NCI-H526 (cell line): ENCODE data around the gene EFNA3.
"Not testable (repeated sequence)": the region's sequence is repeated elsewhere in the genome, so short reads cannot be mapped to it uniquely, and the experiment has no call there.

ENCODE experiments used
- DNase-seq, 2 experiments: peaks; one replicate each; lab custom pipeline; 2025; lab: John Stamatoyannopoulos, UW

The EFNA3 gene

GRCh38 chr1:155110826-155111225 lies 32.2 kb downstream of the EFNA3 start:
- no peak for DNase-seq

- DNase-seq, result peak in 1 of 2 experiments; percentile 46
These were observed 34.9 kb downstream of the EFNA3 start for GRCh38 chr1:155113450-155113980.

GRCh38 chr1:155116113-155116764 lies 37.6 kb downstream of the EFNA3 start:
- no peak for DNase-seq

GRCh38 chr1:155117610-155118009 lies 39.0 kb downstream of the EFNA3 start:
- DNase-seq, result peak; percentile 97 to 98

GRCh38 chr1:155118090-155118489 lies 39.5 kb downstream of the EFNA3 start:
- DNase-seq, result not testable (repeated sequence)

- no peak for DNase-seq
These were observed 41.6 kb downstream of the EFNA3 start for GRCh38 chr1:155120253-155120652.

- no peak for DNase-seq
These were observed 42.6 kb downstream of the EFNA3 start for GRCh38 chr1:155121249-155121648.

DNA sequence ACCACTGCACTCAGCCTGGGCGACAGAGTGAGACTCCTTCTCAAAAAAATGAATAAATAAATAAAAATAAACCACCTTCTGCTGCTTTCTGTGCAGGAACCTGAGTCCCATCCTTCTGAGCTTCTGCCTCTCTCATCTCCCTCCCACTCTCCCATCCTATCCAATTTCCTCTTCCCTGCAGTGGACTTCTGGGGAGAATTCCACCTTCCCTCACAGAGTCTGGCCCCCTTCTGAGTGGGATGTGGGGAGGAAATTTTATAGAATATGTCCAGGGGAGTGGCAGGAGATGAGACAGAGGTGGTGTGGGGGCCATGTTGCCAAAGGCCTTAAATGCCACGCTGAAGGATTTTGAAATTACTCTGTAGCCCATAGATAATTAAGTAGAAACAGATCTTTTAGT lies 43.7 kb downstream of the EFNA3 start:
- no peak for DNase-seq

GRCh38 chr1:155123801-155124200 lies 45.2 kb downstream of the EFNA3 start:
- DNase-seq, result no peak

DNA sequence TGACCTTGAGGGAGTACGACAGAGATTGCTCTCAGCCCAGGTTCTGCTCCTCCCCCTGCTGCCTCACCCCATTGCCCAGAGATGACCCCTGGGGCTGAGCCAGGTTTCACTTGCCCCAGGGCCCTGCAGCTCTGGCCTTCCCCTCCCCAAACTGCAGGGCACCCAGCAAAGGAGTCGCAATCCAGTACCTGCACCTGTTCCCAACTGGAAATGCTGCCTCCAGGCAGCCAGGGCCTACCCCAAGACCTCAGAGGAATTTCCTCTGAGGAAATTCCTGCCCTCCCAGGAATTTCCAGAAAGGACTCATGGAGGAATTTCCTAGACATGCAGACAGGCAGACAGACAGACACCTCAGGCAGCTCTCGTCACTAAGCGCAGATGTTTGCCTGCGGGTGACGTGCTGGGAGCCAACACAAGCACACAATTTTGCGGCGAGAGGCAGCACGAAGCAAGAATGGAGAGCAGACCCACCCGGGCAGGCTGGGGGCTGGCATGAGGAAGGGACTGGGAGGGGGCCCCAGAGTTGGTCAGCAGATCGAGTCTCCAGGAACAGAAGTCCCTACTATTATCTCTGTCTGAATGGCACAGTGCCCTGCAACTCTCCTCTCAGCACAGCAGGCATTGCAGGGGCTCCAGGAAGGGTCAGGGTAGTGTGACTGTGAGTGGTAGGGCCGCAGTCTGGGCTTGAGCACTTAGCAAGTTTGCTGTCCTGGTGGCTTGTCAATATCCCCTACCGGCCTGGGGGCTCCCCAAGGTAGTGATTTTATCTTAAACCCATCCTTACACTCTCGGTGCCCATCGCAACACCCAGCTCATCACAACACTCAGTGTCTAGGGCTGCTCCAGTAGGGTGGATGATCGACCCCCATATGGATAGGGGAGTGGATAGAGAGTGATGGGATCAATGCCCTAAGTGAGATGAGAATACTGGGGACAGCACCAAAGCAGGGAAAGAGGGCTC lies 46.1 kb downstream of the EFNA3 start:
- DNase-seq, result peak in 1 of 2 experiments; percentile 60

DNA sequence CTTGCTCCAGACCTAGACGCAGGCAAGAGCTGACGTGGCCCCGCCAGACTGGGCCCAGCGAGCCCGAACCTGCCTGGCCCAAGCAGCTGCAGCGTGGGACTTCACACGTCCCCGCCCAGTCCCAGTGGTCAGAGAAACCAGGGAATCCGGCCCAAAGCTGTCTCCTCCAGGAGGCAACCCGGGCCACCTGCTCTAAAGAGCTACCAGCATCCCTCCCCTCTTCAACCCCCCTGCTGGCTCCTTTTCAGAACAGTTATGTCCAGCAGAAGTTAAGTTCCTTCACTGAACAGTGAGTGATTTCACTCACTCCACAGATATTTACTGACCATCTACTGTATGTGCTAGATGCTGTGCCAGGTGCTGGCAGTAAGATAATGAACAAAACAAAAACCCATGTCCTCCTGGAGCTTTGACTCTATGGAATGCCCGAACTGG lies 46.9 kb downstream of the EFNA3 start:
- peak in 1 of 2 experiments; percentile 86 for DNase-seq

DNA sequence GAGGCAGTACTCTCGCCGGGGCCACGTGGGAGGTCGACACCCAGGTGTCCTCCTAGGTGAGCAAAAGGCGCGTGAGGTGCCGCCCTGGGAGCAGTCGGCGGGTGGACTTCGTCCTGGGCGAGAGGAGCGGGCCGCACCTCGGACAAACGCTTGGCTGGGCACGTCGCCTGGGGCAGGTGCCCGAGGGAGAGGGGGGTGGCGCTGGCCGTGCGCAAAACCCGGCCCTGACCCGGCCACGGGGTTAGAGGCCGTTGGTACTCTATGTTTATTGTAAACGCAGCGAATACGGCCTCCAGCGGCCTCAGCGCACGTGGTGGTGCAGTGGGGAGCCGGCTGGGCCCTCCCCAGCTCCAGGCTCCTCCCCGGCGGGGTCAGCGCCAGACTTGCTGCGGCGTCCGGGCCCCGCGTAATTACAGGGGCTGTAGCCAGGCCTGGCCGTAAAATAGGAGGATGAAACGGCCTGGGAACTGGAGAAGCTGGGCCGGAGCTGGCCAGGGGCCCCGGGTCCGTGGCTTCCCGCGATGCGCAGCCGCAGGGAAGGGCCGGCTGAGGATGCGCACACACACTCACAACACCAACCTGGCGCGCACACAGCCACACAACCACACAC lies 47.4 kb downstream of the EFNA3 start:
- DNase-seq, result peak; percentile 67 to 96

DNA sequence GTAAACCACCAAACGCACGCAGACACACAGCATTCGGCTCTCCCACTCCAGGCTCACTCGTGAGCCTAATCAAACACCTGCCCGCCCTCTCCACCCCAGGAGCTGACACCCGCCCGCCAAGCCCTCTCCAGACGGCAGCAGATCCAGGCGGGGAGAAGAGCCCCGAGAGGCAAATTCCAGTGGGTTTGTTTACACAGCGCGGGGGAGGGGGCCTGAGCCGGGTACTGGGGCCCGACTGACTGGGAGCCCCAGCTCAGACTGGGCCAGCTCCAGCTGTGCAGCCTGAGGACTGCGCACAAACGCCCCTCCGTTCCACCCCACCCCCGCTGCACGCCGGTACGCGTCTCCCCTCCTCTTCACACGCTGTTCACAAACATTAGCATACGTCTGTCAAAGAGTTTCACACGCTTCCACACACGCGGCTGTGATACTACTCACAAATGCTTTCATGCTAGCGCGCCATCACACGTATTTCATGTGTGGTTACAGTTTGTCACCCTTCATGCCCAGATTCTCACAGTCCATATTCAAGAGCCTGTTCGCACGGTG lies 48.0 kb downstream of the EFNA3 start:
- DNase-seq, result peak; percentile 99

GRCh38 chr1:155127105-155127966 lies 48.7 kb downstream of the EFNA3 start, which contains the start of gene EFNA1:
Gene EFNA1 (plus strand): TSS chr1:155127876. CDS start chr1:155127978, 102 bp downstream.
- DNase-seq, result peak; percentile 98

GRCh38 chr1:155127967-155128754 lies 49.5 kb downstream of the EFNA3 start:
- peak in 1 of 2 experiments; percentile 75 for DNase-seq

DNA sequence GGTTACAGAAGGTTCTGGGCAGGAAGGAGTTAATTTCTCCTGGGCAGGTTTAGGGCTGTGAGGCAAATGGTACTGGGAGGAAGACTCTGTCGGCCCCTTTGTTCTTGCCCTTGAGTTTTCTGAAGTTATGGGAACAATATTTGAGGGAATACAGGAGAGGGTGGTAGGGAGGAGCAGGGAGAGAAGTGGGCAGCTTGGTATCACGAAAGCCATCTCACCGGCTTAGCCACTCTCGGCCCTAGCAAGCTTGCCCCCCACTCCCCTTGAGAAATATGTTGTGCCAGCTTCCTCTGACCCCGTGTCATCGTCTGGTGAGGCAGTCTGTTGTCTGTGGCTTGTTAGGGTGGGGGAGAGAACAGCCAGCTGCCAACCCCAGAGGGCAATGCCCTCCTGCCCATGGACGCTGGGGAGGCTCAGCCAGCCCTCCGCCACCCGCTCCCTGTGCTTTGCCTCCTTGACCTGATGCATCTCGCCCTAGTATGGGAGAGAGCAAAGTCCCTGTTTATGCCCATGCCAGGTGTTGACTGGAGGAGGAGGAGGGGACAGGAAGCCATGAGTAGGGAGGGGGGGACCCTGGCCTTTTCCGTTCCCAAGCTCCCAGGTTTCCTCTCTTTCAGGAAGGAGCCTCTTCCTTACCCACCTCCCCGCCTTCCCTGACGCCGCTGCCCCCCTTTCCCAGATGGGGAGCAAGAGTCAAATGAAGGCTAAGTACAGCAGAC lies 50.3 kb downstream of the EFNA3 start:
- peak; percentile 75 to 90 for DNase-seq

DNA sequence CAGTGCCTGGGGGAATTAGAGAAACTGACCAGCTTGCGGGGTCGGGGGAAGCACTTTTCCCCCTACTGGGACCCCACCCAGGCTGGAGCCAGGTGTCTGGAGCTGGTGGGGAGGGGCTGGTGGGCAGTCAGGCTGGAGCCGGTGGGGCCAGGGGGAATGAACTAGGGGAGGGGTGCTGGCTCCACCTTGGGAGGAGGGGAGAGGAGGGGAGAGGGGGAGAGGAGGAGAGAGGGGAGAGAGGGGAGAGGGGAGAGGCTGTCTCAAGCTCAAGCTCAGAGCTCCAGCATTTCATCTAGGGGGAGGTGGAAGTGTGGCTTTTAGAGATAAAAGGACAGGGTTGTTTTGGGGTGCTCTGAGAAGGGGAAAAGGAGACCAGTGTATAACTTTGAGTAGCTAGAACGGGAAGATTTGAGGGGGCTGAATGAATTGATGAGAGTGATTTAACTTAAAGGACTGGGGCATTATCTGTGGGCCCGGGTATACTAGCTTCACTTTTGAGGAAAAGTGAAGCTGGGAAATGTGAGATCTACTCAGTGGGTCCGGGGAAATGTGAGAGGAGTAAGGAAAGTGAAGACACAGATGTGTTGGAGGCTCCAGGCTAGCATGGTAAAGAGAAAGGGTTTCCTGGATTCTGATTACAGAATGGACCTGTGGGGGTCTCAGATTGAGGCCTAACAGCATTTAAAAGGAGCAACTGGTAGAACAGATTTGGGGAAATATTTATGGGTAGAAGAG lies 51.8 kb downstream of the EFNA3 start:
- DNase-seq, result peak; percentile 83 to 88

DNA sequence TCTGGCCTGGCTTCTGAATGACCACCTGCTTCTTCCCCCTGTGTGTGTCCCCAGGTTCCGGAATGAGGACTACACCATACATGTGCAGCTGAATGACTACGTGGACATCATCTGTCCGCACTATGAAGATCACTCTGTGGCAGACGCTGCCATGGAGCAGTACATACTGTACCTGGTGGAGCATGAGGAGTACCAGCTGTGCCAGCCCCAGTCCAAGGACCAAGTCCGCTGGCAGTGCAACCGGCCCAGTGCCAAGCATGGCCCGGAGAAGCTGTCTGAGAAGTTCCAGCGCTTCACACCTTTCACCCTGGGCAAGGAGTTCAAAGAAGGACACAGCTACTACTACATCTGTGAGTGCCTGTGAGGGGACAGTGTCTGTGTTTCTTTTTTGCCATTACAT lies 52.6 kb downstream of the EFNA3 start:
- DNase-seq, result no peak

- no peak for DNase-seq
These were observed 53.2 kb downstream of the EFNA3 start for GRCh38 chr1:155131856-155132255.
